NCI-H187 (cell line): ENCODE results near the gene EPHB4.
"Not testable (repeated sequence)": the region's sequence is repeated elsewhere in the genome, so short reads cannot be mapped to it uniquely, and the experiment has no call there.

Experiments
- DNase-seq, 2 experiments: peaks; one replicate each; lab custom pipeline; 2025; lab: John Stamatoyannopoulos, UW

The EPHB4 gene

DNA sequence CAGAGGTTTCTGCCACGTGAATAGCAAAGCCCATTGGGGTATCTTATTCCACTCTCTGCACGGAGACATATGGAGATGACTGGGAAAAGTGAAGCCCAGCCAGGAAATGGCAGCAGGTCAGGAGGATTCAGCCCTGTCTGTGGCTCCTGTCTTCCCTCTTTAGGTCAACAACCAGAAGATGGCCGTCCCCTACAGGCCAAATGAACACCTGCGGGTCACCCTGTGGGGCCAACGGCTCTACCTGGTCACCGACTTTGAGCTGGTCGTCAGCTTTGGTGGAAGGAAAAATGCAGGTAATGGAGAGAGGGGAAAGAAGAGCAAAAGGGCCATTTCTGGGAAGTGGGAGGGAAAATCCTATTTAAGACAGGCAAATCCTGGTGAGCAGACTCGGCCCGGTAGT lies 38.3 kb downstream of the EPHB4 start:
- no peak for DNase-seq

- no peak for DNase-seq
Observed at GRCh38 chr7:100786323-100786722, 41.0 kb downstream of the EPHB4 start.

- no peak for DNase-seq
Observed at GRCh38 chr7:100785878-100786277, 41.4 kb downstream of the EPHB4 start.

DNA sequence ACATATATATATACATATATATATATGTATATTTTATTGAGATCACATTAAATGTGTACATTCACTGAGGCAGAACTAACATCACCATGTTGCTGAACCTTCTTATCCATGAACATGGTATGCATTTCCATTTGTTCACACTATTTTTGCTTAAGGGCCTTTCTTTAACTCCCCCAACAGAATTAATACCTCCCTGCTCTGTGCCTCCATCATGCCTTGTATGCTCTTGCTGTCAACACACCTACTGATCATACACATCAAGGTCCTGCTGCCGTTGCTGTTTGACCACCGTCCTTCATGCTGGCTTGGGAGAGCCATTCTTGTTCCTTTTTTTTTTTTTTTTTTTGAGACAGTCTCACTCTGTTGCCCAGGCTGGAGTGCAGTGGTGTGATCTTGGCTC lies 43.5 kb downstream of the EPHB4 start:
- no peak for DNase-seq

DNA sequence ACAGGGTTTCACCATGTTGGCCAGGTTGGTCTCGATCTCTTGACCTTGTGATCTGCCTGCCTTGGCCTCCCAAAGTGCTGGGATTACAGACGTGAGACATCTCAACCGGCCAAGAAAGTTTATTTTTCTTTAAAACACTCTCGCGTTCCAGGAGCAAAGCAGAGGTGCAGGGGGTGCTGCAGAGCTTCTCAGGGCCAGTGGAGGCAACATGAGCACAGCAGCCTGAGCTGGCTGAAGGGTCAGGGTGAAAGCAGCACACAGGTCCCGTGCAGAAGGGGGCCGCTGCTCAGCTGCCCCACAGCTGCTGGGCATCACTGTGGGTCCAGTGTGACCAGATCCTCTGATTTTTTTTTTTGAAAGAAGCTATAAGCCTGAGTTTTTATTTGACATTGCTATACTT lies 46.1 kb downstream of the EPHB4 start:
- no peak for DNase-seq

DNA sequence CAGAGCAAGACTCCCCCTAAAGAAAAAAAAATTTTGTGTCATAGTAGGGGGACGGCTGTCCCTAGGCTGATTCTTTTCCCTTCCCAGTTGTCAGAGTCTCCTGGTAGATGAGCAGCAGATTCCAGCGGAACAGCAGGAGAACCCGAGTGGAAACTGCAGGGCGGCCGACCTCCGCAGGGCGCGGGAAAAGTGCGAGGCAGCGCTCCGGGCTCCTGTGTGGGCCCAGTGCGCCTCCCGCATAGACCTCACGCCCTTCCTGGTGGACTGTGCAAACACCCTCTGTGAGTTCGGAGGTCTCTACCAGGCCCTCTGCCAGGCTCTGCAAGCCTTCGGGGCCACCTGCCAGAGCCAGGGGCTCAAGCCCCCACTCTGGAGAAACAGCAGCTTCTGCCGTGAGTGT lies 48.0 kb downstream of the EPHB4 start:
- DNase-seq: no peak

DNA sequence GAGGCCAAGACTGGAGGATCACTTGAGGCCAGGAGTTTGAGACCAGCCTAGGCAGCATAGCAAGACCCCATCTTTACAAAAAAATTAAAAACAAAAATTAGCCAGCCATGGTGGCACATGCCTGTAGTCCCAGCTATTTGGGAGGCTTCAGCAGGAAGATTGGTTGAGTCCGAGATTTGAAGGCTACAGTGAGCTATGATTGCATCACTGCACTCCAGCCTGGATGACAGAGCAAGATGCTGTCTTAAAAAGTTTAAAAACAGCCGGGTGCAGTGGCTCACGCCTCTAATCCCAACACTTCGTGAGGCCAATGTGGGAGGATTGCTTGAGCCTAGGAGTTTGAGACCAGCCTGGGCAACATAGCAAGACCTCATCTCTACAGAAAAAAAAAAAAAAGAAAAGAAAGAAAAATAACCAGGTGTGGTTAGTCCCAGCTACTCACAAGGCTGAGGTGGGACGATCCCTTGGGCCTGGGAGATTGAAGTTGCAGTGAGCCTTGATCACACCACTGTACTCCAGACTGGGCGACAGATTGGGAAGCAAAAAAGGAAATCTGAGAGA lies 49.2 kb downstream of the EPHB4 start:
- no peak for DNase-seq

DNA sequence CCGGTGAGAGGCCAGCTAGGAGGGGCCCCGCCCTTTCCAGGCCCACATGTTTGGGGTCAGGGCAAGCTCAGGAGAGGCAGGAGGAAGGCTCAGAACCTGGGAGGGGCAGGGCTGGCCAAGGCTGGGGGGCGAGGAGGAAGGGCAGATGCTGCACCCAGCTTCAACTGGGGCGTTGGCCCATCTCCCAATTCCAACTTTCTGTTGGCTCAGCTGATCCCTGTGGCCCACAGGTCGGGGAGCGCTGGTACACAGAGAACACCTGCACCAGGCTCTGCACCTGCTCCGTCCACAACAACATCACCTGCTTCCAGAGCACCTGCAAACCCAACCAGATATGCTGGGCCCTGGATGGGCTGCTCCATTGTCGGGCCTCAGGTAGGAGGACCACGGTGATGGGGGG lies 53.8 kb downstream of the EPHB4 start:
- DNase-seq: no peak

DNA sequence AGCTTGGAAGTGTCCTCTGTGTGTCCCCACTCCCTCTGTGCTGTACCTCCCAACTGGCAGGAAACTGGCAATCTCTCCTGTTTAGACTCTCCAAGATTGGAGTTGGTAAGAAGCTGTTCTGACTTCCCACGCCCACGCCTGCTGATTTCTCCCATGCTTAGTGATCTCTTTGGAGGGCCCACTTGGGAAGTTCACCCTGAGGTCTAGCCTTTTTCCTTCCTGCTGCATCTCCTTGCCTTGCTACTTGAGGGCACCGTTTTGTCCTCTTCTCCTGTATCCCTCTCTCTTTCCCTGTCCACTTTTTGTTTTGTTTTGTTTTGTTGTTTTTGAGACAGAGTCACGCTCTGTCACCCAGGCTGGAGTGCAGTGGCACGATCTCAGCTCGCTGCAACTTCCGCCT lies 58.5 kb downstream of the EPHB4 start:
- no peak for DNase-seq

- DNase-seq: no peak
Observed at GRCh38 chr7:100765250-100765649, 62.1 kb downstream of the EPHB4 start.

DNA sequence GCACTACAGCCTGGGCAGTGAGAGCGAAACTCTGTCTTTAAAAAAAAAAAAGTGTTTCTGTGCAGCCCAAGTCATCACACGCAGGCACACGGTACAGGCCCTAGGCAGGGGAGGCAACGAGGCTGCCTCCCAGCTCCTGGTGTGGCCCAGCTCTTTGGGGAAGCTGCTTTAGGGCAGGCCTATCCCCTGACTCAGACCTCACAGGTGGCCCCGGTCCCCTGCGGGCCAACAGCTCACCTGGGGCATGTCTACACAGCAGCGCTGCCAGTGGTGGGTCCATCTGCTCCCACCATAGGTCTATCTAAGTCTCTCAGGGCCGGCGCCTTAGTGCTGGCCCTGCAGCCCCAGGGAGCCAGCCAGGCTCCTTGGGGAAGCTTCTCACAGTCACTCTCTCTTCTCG lies 62.5 kb downstream of the EPHB4 start:
- DNase-seq: no peak

DNA sequence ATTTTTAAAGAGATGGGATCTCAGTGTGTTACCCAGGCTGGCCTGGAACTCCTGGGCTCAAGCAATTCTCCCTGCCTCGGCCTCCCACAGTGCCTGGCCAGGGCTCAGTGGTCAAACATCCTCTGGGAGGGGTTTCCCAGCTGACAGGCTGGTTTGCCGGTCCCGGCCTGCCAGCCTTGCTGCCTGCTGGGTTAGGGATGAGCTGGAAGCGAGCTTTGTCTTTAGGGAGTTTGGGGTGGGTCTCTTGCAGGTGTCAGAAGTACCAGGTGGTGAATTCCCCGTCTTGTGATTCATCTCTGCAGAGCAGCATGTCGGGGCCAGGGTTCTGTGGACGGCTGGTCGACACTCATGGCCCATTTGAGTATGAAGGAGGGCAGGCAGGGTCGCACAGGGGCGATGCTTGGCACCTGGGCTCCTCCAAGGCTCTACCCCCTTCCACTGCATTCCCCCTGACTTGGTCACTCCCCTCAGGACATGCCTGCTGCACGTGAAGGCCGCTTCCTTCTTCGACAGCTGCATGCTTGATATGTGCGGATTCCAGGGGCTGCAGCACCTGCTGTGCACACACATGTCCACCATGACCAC lies 63.7 kb downstream of the EPHB4 start:
- no peak for DNase-seq

DNA sequence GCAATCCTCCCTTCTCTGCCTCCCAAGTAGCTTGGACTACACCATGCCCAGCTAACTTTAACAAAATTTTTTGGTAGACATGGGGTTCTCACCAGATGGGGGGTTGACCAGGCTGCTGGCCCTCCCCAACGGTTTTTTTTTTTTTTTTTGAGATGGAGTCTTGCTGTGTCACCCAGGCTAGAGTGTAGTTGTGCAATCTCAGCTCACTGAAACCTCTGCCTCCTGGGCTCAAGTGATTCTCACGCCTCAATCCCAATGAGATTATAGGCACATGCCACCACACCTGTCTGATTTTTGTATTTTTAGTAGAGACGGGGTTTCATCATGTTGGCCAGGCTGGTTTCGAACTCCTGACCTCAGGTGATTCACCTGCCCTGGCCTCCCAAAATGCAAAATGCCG lies 64.5 kb downstream of the EPHB4 start:
- DNase-seq: not testable (repeated sequence)

DNA sequence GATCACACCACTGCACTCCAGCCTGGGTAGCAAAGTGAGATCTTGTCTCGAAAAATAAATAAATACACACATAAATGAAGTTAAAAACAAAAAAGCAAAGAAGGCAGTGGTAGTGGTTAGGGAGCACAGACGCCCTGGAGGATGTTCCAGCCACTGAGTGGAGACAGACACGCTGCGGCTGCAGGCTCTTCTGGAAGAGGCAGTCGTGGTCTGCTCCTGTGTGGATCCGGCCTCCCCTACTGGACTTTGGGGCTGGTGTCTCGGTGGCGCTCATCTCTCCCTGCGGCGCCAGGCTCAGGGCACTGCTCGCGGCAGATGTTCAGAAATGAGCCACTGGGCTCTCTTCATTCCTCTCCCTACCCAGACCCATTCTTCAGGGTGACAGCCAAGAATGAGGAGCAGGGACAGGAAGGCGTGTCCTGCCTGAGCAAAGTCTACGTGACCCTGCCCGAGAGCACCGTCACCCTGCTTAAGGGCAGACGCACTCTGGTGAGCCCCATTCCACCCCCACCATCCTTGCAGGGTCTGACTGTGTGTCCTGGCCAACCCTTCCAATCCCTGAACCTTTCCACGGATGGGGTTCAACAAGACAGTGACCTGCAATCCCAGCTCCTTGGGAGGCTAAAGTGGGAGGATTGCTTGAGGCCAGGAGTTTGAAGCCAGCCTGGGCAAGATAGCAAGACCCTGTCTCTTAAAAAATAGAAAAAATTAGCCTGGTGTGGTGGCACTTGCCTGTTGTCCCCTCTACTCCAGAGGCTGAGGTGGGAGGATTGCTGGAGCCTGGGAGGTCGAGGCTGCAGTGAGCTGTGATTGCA lies 67.8 kb downstream of the EPHB4 start:
- no peak for DNase-seq

DNA sequence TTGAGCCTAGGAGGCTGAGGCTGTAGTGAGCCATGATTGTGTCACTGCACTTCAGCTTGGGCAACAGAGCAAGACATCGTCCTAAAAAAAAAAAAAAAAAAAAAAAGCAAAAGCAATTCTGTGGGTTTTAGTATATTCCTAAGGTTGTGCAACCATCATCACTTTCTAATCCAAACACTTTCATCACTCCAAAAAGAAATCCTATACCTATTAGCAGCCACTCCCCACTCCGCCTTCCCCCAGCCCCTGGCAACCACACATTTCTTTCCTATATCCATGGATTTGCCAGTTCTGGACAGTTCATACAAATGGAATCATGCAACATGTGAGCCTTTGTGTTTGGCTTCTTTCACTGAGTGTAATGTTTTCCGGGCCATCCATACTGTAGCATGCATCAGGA lies 73.6 kb downstream of the EPHB4 start:
- DNase-seq: no peak

DNA sequence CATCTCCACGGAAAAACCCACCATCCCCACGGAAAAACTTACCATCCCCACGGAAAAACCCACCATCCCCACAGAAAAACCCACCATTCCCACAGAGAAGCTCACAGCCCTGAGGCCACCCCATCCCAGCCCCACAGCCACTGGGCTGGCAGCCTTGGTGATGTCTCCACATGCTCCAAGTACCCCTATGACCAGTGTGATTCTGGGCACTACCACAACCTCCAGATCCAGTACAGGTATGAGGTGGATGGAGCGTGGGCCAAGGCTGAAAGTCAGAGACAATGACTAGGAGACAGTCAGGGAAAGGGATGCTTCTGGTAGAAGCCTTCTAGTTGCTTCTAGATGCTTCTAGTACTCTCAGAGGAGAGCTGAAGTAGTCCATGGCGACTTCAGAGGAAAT lies 74.3 kb downstream of the EPHB4 start:
- no peak for DNase-seq
